ENCODE results near the gene NFYA.

The NFYA gene
- total RNA-seq: 56.3 to 58.9 (median 58.1) reads per million in 4 donors

- DNase-seq: peak in 4 of 5 donors; percentile 99 to 100 (median 100)
These were observed at the start of gene NFYA for GRCh38 chr6:41072836-41073202. NFYA (plus strand) TSS chr6:41072974; CDS start chr6:41079090, 6,116 bp downstream.

- no peak for DNase-seq
These were observed 49.7 kb upstream of the NFYA start for GRCh38 chr6:41023114-41023513.

- DNase-seq: no peak
These were observed 46.7 kb upstream of the NFYA start for GRCh38 chr6:41025966-41026530.

- DNase-seq: no peak
These were observed 45.5 kb upstream of the NFYA start for GRCh38 chr6:41027241-41027640.

- peak; percentile 48 to 80 (median 54) for DNase-seq
These were observed 44.8 kb upstream of the NFYA start for GRCh38 chr6:41027799-41028560.

- peak in 1 of 5 donors; percentile 21 for DNase-seq
These were observed 44.0 kb upstream of the NFYA start for GRCh38 chr6:41028561-41029412.

GRCh38 chr6:41032830-41033229 is 39.9 kb upstream of the NFYA start:
- DNase-seq: no peak

- DNase-seq: no peak
These were observed 39.0 kb upstream of the NFYA start for GRCh38 chr6:41033776-41034175.

GRCh38 chr6:41036186-41036585 is 36.6 kb upstream of the NFYA start:
- DNase-seq: no peak

- DNase-seq: no peak
These were observed 36.2 kb upstream of the NFYA start for GRCh38 chr6:41036601-41037000.

GRCh38 chr6:41037107-41037900 is 35.5 kb upstream of the NFYA start:
- no peak for DNase-seq

GRCh38 chr6:41038205-41038604 is 34.6 kb upstream of the NFYA start:
- no peak for DNase-seq

- DNase-seq: peak; percentile 17 to 49 (median 32)
These were observed 33.4 kb upstream of the NFYA start, which contains the start of gene UNC5CL for GRCh38 chr6:41039060-41039998. UNC5CL (minus strand) TSS chr6:41039221; CDS start chr6:41035074, 4,147 bp downstream.

- DNase-seq: peak in 1 of 5 donors; percentile 8
These were observed 32.5 kb upstream of the NFYA start for GRCh38 chr6:41040101-41040939.

- no peak for DNase-seq
These were observed 31.7 kb upstream of the NFYA start for GRCh38 chr6:41040940-41041536.

GRCh38 chr6:41042226-41043055 is 30.3 kb upstream of the NFYA start, which contains the start of gene TSPO2:
TSPO2 (plus strand) TSS chr6:41042467; CDS start chr6:41042986, 519 bp downstream.
- DNase-seq: no peak

GRCh38 chr6:41043151-41043550 is 29.6 kb upstream of the NFYA start:
- DNase-seq: no peak

- DNase-seq: no peak
These were observed 27.1 kb upstream of the NFYA start for GRCh38 chr6:41045664-41046063.

GRCh38 chr6:41046084-41046483 is 26.7 kb upstream of the NFYA start:
- DNase-seq: no peak

Data from T-helper 1 cell (primary cell).